HG03045 (cell line): Measurements from ENCODE around the gene NFATC1.

Experiments
- ATAC-seq: cut with Tn5 transposase; IDR thresholded peaks from one replicate; pipeline ENCODE4 v1.9.1; 2021; ENCODE audit warnings: mild to moderate bottlenecking, moderate library complexity; ENCODE audit not compliant: unreplicated experiment

NFATC1 gene

GRCh38 chr18:79529296-79529695 lies 133.6 kb downstream of the NFATC1 start:
- ATAC-seq: no peak

GRCh38 chr18:79529991-79530390 lies 134.3 kb downstream of the NFATC1 start:
- ATAC-seq: no peak

- ATAC-seq: no peak
Observed at GRCh38 chr18:79530821-79531220, 135.1 kb downstream of the NFATC1 start.

- ATAC-seq: no peak
Observed at GRCh38 chr18:79531386-79531785, 135.7 kb downstream of the NFATC1 start.

GRCh38 chr18:79531926-79532312 lies 136.2 kb downstream of the NFATC1 start:
- ATAC-seq: no peak

GRCh38 chr18:79532313-79533007 lies 136.7 kb downstream of the NFATC1 start:
- no peak for ATAC-seq

- ATAC-seq: no peak
Observed at GRCh38 chr18:79533146-79533545, 137.4 kb downstream of the NFATC1 start.

- ATAC-seq: no peak
Observed at GRCh38 chr18:79533591-79533990, 137.9 kb downstream of the NFATC1 start.

GRCh38 chr18:79534356-79534755 lies 138.6 kb downstream of the NFATC1 start:
- ATAC-seq: no peak

GRCh38 chr18:79537758-79538157 lies 142.0 kb downstream of the NFATC1 start:
- ATAC-seq: no peak

GRCh38 chr18:79538635-79539034 lies 142.9 kb downstream of the NFATC1 start:
- ATAC-seq: no peak

- ATAC-seq: no peak
Observed at GRCh38 chr18:79540161-79540903, 144.6 kb downstream of the NFATC1 start.

GRCh38 chr18:79540904-79541282 lies 145.2 kb downstream of the NFATC1 start:
- no peak for ATAC-seq

GRCh38 chr18:79542213-79542612 lies 146.5 kb downstream of the NFATC1 start:
- ATAC-seq: no peak

GRCh38 chr18:79542876-79543750 lies 147.4 kb downstream of the NFATC1 start:
- no peak for ATAC-seq

GRCh38 chr18:79543861-79544385 lies 148.2 kb downstream of the NFATC1 start:
- ATAC-seq: no peak

GRCh38 chr18:79544386-79544963 lies 148.7 kb downstream of the NFATC1 start:
- ATAC-seq: no peak

- no peak for ATAC-seq
Observed at GRCh38 chr18:79545255-79545654, 149.5 kb downstream of the NFATC1 start.

- ATAC-seq: no peak
Observed at GRCh38 chr18:79545736-79546171, 150.0 kb downstream of the NFATC1 start.

- ATAC-seq: no peak
Observed at GRCh38 chr18:79546781-79547272, 151.1 kb downstream of the NFATC1 start.
